ENCODE results near the gene CSTA. TPM values are rescaled to one million over a fixed set of nuclear protein-coding genes. Genes with fewer than 3 reads are reported as not detected.

Gene CSTA
- total RNA-seq, 1 donor: 2.5 TPM

GRCh38 chr3:122307094-122307687 lies 17.9 kb upstream of the CSTA start:
- TF ChIP-seq, protein P1, sequence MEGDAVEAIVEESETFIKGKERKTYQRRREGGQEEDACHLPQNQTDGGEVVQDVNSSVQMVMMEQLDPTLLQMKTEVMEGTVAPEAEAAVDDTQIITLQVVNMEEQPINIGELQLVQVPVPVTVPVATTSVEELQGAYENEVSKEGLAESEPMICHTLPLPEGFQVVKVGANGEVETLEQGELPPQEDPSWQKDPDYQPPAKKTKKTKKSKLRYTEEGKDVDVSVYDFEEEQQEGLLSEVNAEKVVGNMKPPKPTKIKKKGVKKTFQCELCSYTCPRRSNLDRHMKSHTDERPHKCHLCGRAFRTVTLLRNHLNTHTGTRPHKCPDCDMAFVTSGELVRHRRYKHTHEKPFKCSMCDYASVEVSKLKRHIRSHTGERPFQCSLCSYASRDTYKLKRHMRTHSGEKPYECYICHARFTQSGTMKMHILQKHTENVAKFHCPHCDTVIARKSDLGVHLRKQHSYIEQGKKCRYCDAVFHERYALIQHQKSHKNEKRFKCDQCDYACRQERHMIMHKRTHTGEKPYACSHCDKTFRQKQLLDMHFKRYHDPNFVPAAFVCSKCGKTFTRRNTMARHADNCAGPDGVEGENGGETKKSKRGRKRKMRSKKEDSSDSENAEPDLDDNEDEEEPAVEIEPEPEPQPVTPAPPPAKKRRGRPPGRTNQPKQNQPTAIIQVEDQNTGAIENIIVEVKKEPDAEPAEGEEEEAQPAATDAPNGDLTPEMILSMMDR (IDR thresholded peaks at IDR 0.05; ENCODE audit: insufficient read depth, low read length): no peak
- H3K4me3 ChIP-seq (ENCODE audit: low read depth, low read length): no peak overlapping the region
- no peak for DNase-seq (ENCODE audit: low read depth)

- H3K4me3 ChIP-seq (ENCODE audit: low read depth, low read length): no peak overlapping the region
- TF ChIP-seq, protein P1 (IDR thresholded peaks at IDR 0.05; ENCODE audit: insufficient read depth, low read length): no peak
- no peak for DNase-seq (ENCODE audit: low read depth)
Observed at GRCh38 chr3:122307976-122308375, 17.1 kb upstream of the CSTA start.

- TF ChIP-seq, protein P1 (IDR thresholded peaks at IDR 0.05; ENCODE audit: insufficient read depth, low read length): no peak
- no peak for DNase-seq (ENCODE audit: low read depth)
Observed at GRCh38 chr3:122310361-122310760, 14.7 kb upstream of the CSTA start.

DNA sequence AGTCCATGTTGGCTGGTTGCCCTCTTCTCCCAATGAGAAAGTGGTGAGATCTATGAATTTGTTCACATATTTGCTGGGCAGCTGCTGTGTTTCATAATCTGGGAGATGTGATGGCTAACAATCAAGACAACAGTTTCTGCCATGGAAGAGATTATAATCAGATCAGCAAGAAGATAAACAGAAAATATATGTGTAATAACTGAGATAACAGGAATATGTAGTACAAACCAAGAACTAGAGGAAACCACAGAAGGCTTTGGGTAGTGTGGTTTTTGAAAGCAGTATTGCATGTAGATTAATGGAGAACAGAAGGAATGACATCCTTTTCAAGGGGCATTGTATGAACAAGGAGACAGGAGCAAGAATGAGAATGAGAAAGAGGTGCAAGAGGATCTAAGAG lies 12.2 kb upstream of the CSTA start:
- TF ChIP-seq, protein P1 (IDR thresholded peaks at IDR 0.05; ENCODE audit: insufficient read depth, low read length): no peak
- H3K4me3 ChIP-seq (ENCODE audit: low read depth, low read length): no peak overlapping the region
- no peak for DNase-seq (ENCODE audit: low read depth)

More at GRCh38 chr3:122310361-122310760, 14.7 kb upstream of the CSTA start:
- no peak overlapping the region for H3K4me3 ChIP-seq (ENCODE audit: low read depth, low read length)

DNA sequence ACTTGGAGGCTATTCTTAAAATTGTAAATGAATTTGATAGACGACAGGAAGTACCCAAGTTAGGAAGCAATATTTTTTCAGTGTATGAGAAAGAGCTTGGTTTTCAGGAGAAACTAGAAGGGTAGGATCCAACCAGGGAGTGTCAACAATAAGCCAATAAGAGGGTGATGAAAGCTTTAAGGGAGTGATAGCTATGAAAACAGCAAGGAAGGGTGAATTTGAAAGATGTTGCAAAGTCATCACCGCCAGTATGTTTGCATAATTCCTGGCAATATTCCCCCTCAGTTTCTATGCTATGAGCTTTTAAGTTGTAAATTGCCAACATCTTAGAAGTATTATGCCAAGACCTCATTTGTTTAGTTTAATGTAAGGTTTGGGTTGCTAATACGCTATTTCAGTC lies 11.8 kb upstream of the CSTA start:
- TF ChIP-seq, protein P1 (IDR thresholded peaks at IDR 0.05; ENCODE audit: insufficient read depth, low read length): no peak
- no peak overlapping the region for H3K4me3 ChIP-seq (ENCODE audit: low read depth, low read length)
- DNase-seq (ENCODE audit: low read depth): peak; percentile 5

- no peak overlapping the region for H3K4me3 ChIP-seq (ENCODE audit: low read depth, low read length)
- DNase-seq (ENCODE audit: low read depth): no peak
Observed at GRCh38 chr3:122314228-122314876, 10.7 kb upstream of the CSTA start.

More at GRCh38 chr3:122314228-122314876, 10.7 kb upstream of the CSTA start:
- TF ChIP-seq, protein P1 (IDR thresholded peaks at IDR 0.05; ENCODE audit: insufficient read depth, low read length): no peak
